Measurements from ENCODE around the gene MBOAT7.
"Not testable (repeated sequence)": the region's sequence is repeated elsewhere in the genome, so short reads cannot be mapped to it uniquely, and the experiment has no call there.

The MBOAT7 gene

DNA sequence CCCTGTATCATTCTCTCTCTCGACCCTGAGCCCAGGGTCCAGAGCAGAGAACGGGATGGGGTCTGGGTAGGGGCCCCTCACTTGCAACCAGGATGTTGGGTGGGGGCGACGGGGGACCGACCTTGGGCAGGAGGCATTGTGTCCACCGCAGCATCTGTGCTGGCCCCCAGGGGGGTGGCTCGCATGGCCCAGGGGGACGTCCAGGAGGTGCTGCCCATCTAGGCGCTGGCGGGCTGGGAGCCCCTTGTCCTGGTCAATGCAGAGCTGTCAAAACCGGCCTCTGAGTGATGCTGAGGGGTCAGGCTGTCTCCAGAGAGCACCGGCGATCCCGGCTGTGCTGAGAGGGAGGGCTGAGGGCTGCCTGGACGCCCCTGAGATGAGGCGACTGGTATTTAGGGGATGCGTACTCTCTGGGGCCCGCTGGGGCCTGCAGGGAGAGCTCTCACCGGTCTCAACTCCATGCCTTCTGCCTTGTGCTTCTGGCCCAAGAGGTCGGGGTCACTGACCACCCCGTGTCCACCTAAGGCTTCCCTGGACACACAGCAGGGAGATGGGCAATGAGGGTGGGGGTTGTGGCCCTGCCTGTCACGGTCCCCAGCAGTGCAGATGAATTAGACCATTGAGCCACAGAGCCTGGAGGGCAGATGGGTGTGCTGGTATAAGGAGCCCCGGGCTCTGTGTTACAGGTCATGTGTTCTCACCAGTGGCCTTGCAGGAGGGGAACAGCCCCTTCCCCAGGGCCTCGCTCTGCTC is 19.9 kb upstream of the MBOAT7 start:
- DNase-seq (ENCODE audit: low read depth in 2 of 2): no peak

DNA sequence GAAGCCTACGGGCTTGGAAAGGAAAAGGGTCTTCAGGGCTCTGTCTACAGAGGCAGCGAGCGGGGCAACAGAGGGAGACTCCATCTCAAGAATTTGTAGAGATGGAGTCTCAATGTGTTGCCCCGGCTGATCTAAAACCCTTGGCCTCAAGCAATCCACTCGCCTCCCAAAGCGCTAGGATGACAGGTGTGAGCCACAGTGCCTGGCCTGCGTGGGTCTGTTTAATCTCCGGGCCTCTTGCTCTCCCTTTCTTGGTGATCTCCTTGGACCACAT is 19.3 kb upstream of the MBOAT7 start:
- no peak for DNase-seq (ENCODE audit: low read depth in 2 of 2)

- DNase-seq (ENCODE audit: low read depth in 2 of 2): peak; percentile 51 to 54
Measured at GRCh38 chr19:54207983-54208783, 18.8 kb upstream of the MBOAT7 start.

DNA sequence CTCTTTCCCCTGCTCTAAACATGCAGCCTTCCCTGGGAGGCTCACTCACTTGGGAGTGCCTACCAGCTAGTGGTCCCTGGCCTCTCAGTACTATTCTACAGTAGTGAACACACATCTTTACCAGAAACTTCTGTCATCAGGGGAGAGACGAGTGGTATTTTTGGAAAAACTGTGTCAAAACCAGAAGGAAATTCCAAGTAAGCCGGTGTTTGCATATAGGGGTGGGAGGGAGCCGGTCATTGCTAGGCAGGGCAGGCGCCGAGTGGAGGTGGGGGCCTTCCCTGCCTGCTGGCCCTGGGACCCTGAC is 18.2 kb upstream of the MBOAT7 start:
- DNase-seq (ENCODE audit: low read depth in 2 of 2): no peak

DNA sequence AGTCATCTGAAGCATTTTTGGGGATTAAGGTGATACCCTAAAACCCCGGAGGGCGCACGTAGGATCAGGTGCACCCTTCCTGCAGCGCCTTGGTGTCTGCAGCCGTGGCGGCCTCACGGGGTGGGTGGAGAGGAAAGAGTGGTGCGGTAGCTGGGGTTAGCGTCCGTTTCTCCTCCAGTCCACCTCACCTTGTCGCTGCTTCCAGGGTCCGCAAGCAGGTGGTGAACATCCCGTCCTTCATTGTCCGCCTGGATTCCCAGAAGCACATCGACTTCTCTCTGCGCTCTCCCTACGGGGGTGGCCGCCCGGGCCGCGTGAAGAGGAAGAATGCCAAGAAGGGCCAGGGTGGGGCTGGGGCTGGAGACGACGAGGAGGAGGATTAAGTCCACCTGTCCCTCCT is 17.8 kb upstream of the MBOAT7 start:
- not testable (repeated sequence) for DNase-seq (ENCODE audit: low read depth in 2 of 2)

DNA sequence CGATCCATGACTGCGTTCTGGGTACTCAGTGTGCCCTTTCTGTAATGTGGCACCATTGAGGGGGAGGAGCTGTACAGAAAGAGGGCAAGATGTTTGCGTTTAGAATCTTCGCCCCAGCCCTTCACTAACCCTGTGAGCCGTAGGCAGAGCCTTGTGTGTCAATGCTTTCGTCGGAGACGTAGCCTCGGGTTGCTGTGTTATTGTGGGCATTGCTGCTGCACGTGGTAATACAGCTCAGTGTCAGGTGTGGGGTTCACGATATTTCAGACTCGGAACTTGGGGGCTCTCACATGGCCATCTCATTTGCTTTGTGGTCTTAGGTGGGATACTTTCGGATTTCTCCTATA is 17.4 kb upstream of the MBOAT7 start:
- DNase-seq (ENCODE audit: low read depth in 2 of 2): no peak

DNA sequence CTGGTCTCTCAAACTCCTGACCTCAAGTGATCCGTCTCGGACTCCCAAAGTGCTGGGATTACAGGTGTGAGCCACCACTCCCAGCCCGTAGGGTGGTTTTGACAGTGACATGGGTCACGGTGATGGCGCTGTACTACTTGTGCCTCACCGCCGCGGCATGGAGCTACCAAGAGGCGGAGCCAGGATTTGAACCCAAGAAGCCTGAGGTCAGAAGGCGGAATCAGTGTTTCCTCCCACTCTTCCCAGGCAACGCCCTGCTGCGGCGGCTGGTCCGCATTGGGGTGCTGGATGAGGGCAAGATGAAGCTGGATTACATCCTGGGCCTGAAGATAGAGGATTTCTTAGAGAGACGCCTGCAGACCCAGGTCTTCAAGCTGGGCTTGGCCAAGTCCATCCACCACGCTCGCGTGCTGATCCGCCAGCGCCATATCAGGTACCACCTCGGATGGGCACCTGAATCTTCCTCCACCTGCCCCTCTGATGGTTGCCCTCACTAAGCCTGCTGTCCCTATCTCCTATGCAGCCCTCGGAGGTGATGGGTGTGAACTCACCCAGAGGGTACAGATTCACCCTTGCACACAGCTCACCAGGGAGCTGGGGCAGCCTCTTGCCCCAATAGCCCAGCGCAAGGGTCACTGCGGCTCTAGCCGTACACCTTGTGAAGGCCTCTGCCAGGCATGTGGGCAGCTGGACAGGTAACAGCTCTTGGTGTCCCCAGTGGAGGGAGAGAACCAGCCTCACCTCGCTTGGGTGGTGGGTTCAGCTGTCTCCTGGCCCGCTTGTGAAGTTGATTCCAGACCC is 16.9 kb upstream of the MBOAT7 start:
- DNase-seq (ENCODE audit: low read depth in 2 of 2): no peak

DNA sequence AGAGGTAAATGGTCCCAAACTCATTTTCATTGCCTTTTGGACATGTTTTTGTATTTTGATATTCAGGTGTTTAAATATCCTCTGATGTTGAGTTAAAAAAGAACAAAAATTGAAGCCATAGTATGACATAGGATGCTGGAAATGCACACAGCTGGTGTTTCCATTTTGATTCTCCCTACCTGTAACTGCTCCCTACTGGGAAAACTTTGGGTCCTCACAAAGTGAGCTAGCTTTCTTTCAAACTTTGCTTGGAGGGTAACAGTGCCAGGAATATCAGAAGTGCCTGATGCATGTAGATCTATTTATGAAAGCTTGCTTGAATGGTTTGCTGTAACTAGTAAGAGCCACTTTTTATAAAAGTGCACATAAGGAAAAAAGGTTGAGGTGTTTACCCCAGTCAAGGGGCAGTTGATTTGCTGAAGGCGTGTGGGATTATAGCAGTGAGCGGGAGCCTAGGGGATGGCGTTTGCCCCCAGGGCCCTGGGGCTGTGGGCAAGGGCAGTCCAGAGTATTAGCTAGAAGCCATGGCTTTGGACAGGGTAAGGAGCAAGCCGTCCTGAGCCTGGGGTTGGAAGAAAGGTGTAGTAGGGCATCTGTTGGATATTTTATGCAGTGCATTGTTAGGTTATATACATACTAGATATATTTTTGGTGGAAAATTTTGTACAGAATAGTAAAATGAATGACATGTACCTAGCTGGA is 15.5 kb upstream of the MBOAT7 start:
- DNase-seq (ENCODE audit: low read depth in 2 of 2): no peak

DNA sequence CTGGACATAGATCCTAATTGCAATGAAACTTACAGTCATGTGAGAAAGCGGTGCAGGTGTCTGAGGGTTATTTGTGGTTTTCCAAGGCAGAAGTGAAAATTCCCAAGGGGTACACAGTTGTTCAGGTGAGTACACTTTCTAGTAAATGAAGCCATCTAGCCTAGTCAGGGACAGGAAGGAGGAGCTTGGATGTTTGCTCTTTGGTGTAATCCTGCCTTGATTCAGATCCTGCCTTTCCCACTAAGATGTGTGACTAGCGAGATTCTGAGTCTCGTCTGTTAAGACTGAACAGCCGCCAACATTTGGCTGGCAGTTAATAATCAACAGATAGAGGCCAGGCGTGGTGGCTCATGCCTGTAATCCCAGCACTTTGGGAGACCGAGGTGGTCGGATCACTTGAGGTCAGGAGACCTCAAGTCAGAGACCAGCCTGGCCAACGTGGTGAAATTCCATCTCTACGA is 13.8 kb upstream of the MBOAT7 start:
- no peak for DNase-seq (ENCODE audit: low read depth in 2 of 2)

GRCh38 chr19:54201980-54202379 is 12.6 kb upstream of the MBOAT7 start:
- no peak for DNase-seq (ENCODE audit: low read depth in 2 of 2)

GRCh38 chr19:54201172-54201701 is 11.9 kb upstream of the MBOAT7 start:
- no peak for DNase-seq (ENCODE audit: low read depth in 2 of 2)

DNA sequence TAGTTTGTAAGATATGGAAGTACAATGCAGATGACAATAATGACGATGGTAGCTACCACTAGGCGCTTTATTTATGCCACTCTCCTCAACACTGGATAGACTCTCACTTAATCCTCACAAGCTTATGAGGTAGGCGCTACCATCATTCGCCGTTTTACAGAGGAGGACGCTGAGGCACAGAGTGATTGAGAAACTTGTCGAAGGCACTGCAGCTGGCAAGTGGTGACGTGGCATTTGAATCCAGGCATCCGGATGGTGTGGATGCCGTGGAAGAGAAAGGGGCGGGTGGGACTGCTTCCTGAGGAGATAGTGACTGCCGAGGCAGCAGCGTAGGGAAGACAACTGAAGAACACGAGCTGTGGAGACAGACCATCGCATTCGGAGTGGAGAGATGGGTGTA is 10.0 kb upstream of the MBOAT7 start:
- DNase-seq (ENCODE audit: low read depth in 2 of 2): no peak

GRCh38 chr19:54197121-54197520 is 7.7 kb upstream of the MBOAT7 start:
- DNase-seq (ENCODE audit: low read depth in 2 of 2): no peak

DNA sequence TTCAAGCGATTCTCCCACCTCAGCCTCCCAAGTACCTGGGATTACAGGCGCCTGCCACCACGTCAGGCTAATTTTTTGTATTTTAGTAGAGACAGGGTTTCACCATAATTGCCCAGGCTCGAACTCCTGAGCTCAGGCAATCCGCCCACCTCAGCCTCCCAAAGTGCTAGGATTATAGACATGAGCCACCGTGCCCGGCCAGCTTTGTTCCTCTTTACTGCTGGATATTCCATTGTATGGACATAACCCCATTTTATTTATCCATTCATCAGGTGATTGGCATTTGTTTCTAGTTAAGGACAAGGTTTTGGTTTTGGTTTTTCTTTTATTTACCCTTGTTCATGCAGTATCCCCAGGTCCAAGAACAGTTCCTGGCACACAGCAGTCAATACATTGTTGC is 7.2 kb upstream of the MBOAT7 start:
- no peak for DNase-seq (ENCODE audit: low read depth in 2 of 2)

GRCh38 chr19:54194463-54194862 is 5.1 kb upstream of the MBOAT7 start:
- not testable (repeated sequence) for DNase-seq (ENCODE audit: low read depth in 2 of 2)

GRCh38 chr19:54193011-54193410 is 3.6 kb upstream of the MBOAT7 start:
- no peak for DNase-seq (ENCODE audit: low read depth in 2 of 2)

DNA sequence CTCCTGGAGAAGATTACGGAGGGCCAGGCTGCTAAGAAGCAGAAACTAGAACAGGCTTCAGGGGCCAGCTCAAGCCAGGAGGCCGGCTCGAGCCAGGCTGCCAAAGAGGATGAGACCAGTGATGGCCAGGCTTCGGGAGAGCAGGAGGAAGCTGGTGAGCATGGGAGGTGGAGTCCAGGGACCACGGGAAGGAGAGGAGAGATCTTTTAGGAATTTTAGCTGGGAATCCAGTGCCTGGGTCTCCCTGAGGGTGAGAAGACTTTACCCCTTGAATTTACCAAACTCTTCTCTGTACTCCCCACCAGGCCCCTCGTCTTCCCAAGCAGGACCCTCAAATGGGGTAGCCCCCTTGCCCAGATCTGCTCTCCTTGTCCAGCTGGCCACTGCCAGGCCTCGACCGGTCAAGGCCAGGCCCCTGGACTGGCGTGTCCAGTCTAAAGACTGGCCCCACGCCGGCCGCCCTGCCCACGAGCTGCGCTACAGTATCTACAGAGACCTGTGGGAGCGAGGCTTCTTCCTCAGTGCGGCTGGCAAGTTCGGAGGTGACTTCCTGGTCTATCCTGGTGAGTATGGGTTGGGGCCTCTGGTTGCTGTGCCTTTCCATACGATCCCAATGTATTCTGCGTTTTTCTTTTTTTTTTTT is 2.6 kb upstream of the MBOAT7 start:
- DNase-seq (ENCODE audit: low read depth in 2 of 2): no peak

DNA sequence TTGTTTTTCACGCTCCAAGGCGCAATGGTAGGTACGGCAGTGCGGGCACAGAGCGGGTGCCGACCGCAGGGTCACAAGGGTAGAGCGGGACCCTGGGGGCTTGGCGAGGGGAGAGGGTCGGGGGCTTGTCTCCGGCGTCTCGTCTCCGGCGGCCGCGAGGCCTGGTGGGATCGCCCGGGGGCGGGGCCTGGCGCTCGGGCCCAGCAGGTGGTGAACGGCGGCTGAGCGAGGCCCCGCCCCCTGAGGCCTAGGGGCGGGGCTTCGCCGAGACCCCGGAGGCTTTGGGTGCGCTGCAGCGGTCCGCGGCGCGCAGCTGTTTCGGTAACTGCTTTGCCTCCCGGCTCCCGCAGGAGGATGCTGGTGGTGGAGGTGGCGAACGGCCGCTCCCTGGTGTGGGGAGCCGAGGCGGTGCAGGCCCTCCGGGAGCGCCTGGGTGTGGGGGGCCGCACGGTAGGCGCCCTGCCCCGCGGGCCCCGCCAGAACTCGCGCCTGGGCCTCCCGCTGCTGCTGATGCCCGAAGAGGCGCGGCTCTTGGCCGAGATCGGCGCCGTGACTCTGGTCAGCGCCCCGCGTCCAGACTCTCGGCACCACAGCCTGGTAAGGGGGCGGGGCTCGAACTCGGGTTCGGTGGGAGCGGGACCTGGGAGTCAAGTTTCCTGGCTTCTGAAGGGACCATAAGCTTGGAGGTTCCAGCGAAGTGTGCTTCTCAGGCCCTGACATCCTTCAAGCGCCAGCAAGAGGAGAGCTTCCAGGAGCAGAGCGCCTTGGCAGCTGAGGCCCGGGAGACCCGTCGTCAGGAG is 1.8 kb upstream of the MBOAT7 start, which contains the start of gene TSEN34:
TSS of gene TSEN34 (plus strand) at position 298 of the 800 bp plus-strand sequence. CDS start at position 355, 57 bp downstream.
- DNase-seq (ENCODE audit: low read depth in 2 of 2): peak; percentile 79 to 82

- DNase-seq (ENCODE audit: low read depth in 2 of 2): peak; percentile 100
Measured at GRCh38 chr19:54190503-54191010, 1.2 kb upstream of the MBOAT7 start.
